GM12801 (cell line): ENCODE data around the gene TPCN2.

Source experiments
- TF ChIP-seq, protein P1 (sequence below): IDR thresholded peaks from one replicate; pipeline ENCODE4 v1.5.1; 2011; ENCODE audit warnings: control low read depth; ENCODE audit not compliant: insufficient read length; ENCODE audit errors: extremely low read depth

TPCN2 gene

GRCh38 chr11:69078508-69078907 lies 29.8 kb downstream of the TPCN2 start:
- TF ChIP-seq, protein P1, sequence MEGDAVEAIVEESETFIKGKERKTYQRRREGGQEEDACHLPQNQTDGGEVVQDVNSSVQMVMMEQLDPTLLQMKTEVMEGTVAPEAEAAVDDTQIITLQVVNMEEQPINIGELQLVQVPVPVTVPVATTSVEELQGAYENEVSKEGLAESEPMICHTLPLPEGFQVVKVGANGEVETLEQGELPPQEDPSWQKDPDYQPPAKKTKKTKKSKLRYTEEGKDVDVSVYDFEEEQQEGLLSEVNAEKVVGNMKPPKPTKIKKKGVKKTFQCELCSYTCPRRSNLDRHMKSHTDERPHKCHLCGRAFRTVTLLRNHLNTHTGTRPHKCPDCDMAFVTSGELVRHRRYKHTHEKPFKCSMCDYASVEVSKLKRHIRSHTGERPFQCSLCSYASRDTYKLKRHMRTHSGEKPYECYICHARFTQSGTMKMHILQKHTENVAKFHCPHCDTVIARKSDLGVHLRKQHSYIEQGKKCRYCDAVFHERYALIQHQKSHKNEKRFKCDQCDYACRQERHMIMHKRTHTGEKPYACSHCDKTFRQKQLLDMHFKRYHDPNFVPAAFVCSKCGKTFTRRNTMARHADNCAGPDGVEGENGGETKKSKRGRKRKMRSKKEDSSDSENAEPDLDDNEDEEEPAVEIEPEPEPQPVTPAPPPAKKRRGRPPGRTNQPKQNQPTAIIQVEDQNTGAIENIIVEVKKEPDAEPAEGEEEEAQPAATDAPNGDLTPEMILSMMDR: no peak

- TF ChIP-seq, protein P1: no peak
Measured at GRCh38 chr11:69078930-69079605, 30.3 kb downstream of the TPCN2 start.

GRCh38 chr11:69079661-69080256 lies 31.0 kb downstream of the TPCN2 start:
- TF ChIP-seq, protein P1: no peak

DNA sequence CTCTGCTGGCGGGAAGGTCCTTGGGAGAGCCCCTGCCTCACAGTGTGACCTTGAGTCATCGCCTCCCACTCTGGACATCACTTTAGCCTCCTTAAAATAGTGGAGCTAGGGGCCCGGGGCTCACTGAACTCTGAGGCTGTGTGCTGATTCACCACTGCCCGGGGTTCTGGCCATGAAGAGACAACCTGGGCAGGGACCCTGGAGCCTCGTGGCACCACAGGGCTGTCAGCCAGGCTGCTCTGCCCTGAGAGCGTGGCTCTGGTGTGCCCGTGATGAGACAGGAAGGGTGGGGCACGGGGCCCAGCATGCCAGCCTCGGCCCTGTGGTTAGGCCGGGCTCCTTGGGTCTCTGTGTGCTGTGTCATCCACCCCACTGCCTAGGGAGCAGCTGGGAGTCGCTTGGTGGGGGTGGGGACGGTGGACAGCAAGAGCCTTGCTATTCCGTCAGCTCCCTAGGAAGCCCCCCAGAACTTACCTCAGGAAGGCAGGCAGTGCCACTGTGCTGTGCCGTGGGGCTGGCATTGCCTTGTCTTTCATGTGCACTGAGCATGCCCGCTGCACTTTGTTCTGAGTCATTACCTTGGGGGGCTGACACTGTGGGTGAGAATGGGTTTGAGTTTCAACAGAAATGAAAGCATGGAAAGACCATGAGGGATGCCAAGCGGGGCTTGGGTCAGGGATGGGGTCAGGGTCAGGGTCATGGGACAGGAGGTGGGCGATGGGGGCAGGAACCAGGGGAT lies 31.7 kb downstream of the TPCN2 start:
- TF ChIP-seq, protein P1: no peak

- TF ChIP-seq, protein P1: no peak
Measured at GRCh38 chr11:69081180-69081579, 32.4 kb downstream of the TPCN2 start.

- TF ChIP-seq, protein P1: no peak
Measured at GRCh38 chr11:69083531-69084247, 35.0 kb downstream of the TPCN2 start.

DNA sequence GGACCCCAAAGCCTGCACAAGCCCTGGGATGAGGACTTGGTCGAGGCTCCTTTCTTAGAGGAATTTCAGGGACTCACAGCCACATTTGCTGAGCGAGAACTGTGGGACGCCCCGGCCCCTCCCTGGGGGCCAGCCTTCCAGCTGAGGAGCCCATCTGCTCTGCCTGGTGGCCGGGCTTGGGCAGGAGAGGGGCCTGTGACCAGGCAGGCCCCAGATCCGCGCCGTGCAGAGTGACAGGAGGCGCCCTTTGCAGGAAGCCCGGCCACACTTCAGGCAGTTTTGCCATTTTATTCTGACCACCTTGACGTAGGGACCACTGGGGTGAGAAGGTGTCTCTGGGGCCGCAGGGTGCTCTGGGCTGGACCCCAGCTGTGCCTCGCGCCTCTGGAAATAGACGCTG lies 35.6 kb downstream of the TPCN2 start:
- TF ChIP-seq, protein P1: no peak
